HG03159 (cell line): ENCODE data around the gene SWT1.
"Not testable (repeated sequence)": the region's sequence is repeated elsewhere in the genome, so short reads cannot be mapped to it uniquely, and the experiment has no call there.

Source experiments
- ATAC-seq: cut with Tn5 transposase; IDR thresholded peaks from one replicate; pipeline ENCODE4 v1.9.1; 2021; ENCODE audit warnings: mild to moderate bottlenecking, moderate library complexity; ENCODE audit not compliant: unreplicated experiment

SWT1 gene

DNA sequence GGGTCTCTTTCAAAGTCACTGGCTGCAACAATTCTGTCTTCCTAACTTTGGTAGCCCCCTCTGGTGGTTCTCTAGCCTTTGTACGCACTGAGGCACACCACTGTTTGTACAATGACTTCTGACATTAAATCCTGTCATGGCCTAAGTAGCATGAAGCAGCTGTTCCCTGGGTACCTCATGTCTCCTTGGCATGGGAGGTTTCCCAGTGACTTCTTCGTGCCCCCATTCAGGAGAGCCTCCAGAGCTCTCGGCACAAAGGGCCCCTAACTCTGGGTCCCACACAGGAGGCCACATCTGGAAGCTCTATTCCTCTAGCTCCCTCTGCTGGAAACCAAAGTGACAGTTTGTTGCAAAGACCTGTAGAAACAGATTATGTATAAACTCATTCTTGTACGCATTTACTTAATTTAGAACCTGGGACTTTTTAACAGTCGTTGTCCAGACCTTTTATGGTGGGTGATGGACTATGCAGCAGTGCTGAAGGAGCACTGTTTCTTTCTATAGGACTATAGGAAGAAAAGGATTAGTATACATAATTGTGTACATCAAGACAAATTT lies 13.4 kb downstream of the SWT1 start:
- peak; percentile 94 for ATAC-seq

DNA sequence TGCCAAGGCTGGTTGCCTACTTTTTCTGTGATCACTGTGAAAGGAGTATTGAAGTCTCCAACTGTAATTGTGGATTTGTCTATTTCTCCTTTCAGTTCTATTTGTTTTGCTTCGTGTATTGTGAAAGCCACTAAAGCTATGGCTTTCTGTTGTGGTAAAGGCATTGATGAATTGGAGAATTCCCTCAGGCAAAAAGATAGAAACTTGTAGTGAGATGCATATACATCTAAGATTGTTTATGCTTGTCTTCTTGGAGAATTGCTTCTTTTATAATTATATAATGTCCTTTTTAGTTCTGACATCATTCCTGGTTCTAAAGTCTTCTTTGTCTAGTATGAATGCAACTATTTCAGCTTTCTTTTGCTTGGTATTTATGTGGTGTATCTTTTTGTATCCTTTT lies 36.8 kb downstream of the SWT1 start:
- no peak for ATAC-seq

DNA sequence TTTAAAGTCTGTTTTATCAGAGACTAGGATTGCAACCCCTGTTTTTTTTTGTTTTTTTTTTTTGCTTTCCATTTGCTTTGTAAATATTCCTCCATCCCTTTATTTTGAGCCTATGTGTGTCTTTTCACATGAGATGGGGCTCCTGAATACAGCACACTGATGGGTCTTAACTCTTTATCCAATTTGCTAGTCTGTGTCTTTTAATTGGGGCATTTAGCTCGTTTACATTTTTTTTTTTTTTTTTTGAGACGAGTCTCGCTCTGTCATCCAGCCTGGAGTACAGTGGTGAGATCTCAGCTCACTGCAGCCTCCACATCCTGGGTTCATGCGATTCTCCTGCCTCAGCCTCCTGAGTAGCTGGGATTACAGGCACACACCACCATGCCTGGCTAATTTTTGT lies 41.7 kb downstream of the SWT1 start:
- ATAC-seq = not testable (repeated sequence)

DNA sequence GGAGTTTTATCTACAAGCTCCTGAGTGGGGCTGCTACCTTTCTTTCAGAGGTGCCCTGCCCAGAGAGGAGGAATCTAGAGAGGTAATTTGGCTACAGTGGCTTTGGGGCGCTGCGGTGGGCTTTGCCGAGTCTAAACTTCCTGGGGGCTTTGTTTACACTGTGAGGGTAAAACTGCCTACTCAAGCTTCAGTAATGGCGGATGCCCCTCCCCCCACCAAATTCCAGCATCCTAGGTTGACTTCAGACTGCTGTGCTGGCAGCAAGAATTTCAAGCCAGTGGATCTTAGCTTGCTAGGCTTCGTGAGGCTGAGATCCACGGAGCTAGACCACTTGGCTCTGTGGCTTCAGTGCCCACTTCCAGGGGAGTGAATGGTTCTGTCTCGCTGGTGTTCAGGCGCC lies 43.9 kb downstream of the SWT1 start:
- no peak for ATAC-seq

DNA sequence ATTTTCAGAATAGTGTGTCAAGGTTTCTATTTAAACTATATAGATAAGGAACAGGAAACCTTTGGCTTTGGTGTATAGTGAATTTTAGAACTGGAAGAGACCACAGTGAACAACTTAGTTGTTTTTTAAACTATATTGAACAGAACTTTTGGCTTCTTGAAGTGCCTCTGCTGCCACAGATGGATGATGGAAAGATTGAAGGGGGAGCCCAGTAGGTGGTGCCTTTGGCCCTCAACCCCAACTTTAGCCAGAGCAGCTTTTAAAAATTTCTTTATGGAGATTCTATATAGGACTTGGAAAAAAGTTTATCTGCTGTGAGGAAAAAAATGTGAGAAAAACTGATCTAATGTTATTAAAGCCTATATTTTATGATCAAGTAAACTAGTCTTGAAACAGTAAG lies 50.2 kb downstream of the SWT1 start:
- ATAC-seq = no peak

DNA sequence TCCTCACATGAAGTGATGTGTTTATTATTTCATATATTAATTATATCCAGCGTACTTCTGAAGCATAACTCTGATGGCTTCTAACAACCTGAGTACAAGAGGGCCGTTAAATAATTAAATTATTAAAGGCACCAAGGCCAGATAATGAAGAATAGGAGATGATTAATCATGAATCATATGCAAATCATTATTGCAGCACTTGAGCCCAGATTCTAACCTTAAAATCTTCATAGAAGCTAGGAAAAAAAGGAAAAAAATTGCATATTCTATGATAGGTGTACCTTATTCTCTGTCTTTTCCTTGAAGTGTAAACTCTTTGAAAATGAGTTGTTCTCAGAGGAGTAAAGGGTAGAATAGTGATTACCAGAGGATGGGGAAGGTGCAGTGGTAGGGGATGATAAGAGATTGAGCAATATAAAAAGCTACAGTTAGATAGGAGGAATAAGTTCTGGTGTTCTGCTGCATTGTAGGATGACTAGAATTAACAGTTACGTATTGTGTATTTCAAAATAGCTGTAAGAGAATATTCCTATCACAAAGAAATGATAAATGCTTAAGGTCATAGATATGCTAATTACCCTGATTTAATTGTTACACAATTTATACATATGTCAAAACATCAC lies 51.1 kb downstream of the SWT1 start:
- no peak for ATAC-seq

DNA sequence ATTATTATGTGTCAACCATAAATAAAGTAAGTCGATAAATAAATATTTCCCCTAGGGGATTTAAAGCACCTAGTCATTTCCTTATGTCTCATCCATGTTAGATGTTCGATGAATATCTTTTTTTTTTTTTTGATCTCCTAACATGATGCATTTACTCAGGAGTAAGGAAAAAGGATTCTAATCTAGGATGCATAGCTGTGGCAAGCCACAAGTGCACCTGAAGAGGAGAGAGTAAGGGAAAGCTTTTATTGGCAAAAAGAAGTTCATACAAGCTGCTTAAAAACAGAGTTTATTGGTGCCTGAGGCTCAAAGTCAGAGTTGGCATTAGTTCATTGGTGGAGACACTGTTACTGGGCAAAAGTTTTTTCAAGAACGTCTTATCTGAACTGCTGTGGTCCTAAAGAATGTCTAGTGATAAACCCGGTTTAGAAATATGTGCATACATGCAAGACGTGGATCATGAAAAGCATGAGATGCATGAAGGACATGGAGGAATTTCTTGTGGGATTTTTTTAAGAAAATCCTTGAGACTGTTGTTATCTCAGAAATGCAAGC lies 51.7 kb downstream of the SWT1 start:
- ATAC-seq = no peak

DNA sequence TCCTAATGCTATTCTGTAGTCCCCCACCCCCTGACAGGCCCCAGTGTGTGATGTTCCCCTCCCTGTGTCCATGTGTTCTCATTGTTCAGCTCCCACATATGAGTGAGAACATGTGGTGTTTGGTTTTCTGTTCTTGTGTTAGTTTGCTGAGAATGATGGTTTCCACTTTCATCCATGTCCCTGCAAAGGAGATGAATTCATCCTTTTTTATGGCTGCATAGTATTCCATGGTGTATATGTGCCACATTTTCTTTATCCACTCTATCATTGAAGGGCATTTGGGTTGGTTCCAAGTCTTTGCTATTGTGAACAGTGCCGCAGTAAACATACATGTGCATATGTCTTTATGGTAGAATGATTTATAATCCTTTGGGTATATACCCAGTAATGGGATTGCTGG lies 52.4 kb downstream of the SWT1 start:
- ATAC-seq = not testable (repeated sequence)

DNA sequence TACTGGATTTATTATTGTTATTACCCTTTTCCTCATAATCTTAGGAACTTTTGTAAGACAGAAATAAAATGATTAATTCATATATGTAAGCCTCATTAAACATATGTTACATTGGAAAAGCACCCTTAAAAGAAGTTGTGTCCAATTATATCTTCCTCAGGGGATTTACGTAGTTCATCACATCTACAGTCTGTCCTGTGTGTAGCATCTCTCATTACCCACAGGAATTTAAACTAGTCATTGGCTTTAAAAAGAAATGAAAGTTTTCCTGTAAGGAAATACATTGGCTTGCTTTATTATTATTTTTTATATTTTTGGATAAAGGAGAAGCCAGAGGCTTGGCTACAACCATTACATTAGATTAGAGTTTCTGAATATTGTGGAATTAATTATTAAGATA lies 56.1 kb downstream of the SWT1 start:
- ATAC-seq = no peak

DNA sequence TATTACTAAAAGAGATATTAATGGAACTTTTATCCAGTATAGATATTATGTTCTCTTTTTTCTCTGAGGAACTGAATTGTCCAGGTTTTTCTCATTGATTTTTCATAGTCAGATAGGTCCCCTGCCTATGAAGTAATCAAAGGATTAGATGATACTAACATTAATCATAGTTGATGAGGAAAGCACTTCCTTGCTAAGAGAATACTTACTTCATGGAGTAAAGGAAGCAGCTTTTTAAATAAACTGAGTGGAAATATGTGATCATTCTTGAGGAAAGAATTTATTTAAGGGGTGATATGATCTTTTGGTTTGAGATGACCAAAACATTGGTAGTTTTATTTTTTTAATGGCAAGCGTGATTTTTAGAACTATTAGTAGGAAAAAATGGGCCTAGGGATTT lies 58.9 kb downstream of the SWT1 start:
- ATAC-seq = no peak

DNA sequence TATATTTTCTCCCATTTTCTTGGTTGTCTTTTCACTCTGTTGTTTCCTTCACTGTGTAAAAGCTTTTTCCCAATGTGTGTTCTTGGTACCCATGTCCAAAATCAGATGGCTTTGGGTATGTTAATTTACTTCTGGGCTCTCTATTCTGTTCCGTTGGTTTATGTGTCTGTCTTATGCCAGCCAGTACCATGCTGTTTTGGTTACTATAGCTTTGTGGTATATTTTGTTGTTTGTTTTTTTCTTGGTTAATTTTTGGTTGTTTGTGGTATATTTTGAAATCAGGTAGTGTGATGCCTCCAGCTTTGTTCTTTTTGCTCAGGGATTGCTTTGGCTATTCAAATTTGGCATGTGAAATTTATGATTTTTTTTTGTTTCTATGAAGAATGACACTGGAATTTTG lies 67.2 kb downstream of the SWT1 start:
- ATAC-seq = no peak

DNA sequence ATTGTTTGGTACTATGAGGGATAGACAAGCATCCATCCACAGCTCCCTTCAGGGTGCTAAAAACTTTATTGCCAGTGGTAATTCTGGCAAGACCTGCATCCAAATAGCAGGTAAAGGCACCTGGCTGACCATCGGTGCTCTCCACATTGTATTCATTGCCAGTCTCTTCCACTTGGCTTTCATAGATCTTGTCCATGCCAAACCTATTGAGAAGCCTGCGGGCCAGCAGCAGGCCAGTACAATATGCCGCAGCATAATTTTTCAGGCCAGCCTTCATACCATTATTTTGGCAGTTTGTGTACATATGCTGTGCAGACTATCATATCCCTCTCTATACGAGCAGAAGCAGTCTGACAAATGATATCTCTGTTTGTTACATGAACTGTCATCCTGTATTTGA lies 70.2 kb downstream of the SWT1 start:
- no peak for ATAC-seq

DNA sequence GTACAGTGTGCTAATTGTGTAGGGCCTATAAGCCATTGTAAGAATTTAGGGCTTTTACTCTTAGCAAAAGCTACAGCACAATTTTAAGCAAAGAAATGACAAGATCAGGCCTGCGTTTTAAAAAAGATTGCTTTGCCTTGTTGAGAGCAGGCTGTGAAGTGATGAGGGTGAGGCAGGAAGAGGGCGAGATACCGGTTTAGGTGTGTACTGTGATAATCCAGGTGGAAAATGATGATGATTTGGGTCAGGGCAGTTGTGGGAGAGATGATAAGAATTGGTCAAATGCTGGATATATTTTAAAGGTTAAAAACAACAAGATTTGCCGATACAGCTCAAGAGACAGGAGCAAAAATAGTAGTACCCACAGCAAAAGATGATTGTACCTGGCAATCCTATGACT lies 72.0 kb downstream of the SWT1 start:
- ATAC-seq = no peak

DNA sequence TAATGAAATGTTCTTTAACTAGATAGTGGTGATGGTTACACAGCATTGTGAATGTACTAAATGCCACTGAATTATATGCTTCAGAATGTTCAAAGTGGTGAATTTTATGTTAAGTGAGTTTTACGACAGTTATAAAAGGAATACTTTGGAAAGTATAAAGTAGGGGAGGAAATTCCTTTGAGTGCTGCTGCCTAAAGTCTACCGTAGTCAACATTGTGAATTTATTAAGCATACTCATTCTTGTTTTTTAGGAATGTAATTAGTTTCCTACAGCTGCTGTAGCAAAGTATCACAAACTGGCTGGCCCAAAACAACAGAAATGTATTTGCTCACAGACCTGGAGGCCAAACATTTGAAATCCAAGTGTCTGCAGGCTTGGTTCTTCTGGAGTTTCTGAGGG lies 73.0 kb downstream of the SWT1 start:
- no peak for ATAC-seq

DNA sequence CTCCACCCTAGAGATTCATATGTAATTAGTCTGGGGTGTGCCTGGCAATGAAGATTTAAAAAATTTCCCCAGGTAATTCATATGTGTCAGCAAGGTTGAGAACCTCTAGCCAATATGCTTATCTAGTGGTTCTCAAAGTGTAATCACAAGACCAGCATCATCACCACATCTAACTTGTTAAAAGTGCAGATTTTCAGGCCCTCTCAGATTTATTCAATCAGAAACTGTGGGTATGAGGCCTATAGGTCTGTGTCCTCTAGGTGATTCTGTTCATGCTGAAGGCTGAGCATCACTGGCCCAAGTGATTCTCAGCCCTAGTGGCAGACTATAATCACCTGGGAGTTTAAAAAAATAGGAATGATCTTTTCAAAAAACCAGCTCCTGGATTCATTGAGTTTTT lies 75.9 kb downstream of the SWT1 start:
- no peak for ATAC-seq

DNA sequence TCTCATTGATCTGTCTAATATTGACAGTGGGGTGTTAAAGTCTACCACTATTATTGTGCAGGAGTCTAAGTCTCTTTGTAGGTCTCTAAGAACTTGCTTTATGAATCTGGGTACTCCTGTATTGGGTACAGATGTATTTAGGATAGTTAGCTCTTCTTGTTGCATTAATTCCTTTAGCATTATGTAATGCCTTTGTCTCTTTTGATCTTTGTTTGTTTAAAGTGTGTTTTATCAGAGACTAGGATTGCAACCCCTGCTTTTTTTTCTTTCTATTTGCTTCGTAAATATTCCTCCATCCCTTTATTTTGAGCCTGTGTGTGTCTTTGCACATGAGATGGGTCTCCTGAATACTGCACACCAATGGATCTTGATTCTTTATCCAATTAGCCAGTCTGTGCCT lies 77.2 kb downstream of the SWT1 start:
- ATAC-seq = not testable (repeated sequence)

DNA sequence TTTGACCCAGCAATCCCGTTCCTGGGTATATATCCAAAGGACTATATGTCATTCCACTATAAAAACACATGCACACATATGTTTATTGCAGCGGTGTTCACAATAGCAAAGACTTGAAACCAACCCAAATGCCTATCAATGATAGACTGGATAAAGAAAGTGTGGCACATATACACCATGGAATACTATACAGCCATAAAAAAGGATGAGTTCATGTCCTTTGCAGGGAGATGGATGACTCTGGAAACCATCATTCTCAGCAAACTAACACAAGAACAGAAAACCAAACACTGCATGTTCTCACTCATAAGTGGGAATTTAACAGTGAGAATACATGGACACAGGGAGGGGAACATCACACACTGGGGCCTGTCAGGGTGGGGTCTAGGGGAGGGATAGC lies 80.2 kb downstream of the SWT1 start:
- not testable (repeated sequence) for ATAC-seq

DNA sequence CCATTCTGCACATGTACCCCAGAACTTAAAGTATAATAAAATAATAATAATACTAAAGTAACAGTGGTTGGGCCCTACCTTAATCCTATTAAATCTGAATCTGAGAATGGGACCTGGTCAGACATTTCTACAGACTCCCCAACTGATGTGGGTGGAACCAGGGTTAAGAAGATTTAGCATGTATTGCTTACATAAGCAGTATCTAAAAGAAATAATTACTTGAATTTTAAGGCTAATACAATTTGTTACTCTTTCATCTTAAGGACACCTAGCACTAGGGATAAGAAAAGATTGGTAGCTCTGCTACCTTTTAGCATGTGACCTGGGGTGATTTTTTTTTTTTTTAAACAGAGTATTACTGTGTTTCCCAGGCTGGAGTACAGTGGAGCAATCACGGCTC lies 80.7 kb downstream of the SWT1 start:
- no peak for ATAC-seq

DNA sequence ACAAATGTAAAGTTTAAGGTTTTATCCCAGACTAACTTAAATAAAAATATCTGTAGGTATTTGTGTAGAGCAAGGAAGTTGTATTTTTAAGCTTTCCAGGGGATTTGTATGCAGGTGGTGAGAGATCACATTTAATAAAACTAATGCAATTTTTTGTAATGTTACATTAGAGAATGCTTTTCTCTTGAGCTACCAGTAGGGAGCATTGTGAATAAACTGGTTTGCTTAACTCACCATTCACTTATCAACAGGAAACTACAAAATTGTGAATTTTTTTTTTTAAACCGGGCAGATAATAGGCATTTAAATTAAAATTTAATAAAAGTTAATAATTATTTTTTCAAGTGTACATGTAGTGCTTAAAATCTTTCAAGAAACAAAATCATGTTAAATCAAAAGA lies 81.5 kb downstream of the SWT1 start:
- ATAC-seq = no peak

DNA sequence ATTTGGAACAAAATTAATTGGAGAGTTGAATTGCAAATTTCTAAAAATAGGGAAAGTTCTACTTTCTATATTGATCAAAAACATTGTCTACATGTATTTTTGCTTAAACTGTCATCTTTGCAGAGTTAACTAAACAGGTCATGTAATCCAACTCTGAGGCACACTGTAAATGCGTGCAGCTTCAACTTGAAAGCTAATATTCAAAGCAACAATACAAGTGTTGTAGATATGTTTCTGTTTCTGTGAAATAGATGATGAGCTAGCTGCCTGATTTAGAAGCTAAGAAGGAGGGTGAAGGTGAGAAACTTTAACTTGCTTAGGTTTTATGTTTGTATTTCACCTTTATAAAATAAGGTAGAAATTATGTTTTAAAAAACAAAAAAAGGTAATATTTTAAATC lies 82.9 kb downstream of the SWT1 start:
- ATAC-seq = no peak

DNA sequence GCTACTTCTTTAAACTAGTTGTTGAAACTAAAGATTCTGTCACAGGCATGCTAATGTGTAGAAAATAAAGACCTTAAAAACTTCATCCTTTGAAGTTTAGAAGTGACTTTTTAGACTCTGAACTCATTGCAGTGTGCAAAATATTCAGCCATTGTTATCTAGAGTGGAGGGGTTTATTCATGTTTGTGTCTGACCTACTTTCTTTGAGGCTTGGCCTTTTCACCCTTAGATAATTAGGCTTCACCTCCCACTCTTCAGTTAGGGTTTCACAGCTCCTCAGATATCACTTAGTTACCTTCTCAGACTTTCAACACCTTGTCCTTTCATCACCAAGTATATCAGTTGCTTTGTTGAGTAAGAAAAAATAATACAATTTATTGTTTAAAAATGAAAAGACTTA lies 84.2 kb downstream of the SWT1 start:
- ATAC-seq = no peak

DNA sequence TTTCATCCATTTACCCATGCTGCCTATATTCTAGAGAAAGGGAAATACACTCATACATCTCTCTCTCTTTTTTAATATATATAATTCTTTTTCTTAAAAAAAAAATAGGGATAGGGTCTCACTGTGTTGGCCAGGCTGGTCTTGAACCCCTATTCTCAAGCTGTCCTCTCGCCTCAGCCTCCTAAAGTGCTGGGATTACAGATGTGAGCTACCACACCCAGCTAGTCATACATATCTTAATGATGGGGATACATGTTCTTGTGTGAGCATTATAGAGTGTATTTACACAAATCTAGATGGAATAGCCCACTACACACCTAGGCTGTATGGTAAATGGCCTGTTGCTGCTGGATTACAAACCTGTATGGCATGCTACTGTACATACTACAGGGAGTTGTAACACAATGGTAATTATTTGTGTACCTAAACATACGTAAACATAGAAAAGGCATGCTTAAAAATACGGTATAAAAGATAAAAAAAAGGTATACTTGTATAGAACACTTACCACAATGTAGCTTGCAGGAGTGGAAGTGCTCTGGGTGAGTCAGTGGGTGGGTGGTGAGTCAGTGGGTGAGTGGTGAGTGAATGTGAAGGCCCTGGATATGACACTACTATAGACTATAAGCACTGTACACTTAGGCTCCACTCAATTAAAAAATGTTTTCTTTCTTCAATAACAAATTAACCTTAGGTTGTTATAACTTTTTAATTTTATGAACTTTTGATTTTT lies 87.2 kb downstream of the SWT1 start:
- ATAC-seq = no peak
